CD4-positive, alpha-beta memory T cell (primary cell): Measurements from ENCODE around the gene NKIRAS1. TPM values are rescaled to one million over a fixed set of nuclear protein-coding genes. Genes with fewer than 3 reads are reported as not detected.

Experiments
- polyA plus RNA-seq, 2 donors: library from polyadenylated mRNA; unstranded; fragments of 300-500 nt; fragmentation: Illumina TruSeq; gene quantifications; one replicate each; pipeline ENCODE4 v1.2.3, GENCODE V29; 2021
- total RNA-seq, 2 experiments: library from RNA; stranded (reverse); gene quantifications; one replicate each; pipeline ENCODE4 v1.2.3, GENCODE V29; 2021

NKIRAS1 gene
- total and polyA plus RNA-seq, 4 experiments from 2014 or later = 3.4 to 5.3 (median 4.5) TPM

Other genes with a start within 250 kb of the NKIRAS1 start
- gene UBE2E1, start 111.0 kb downstream of the NKIRAS1 start, total RNA-seq = 10 to 100 TPM; 59.5 to 61.4 TPM
- 10 to 100 TPM; 10.9 to 12.0 TPM for gene UBE2E1, start 111.0 kb downstream of the NKIRAS1 start, polyA plus RNA-seq
- gene RPL15, start 142 bp upstream of the NKIRAS1 start, total RNA-seq = 1,000 to 10,000 TPM; 1,856 to 2,010 TPM
- 1,000 to 10,000 TPM; 4,646 to 4,720 TPM for gene RPL15, start 142 bp upstream of the NKIRAS1 start, polyA plus RNA-seq
- gene NR1D2, start 28.3 kb upstream of the NKIRAS1 start, total RNA-seq = 10 to 100 TPM; 62.2 to 68.1 TPM
- gene NR1D2, start 28.3 kb upstream of the NKIRAS1 start, polyA plus RNA-seq = 10 to 100 TPM; 28.1 to 70.5 TPM